Keratinocyte (primary cell): ENCODE results near the gene DNHD1.

Experiments
- EZH2 ChIP-seq: IDR thresholded peaks from one replicate; pipeline ENCODE4 v1.6.1; 2012; ENCODE audit warnings: inconsistent platforms, mild to moderate bottlenecking, low read length, moderate library complexity
- TF ChIP-seq, protein P1 (sequence below), 3 experiments: IDR thresholded peaks in 1 of 3; conservative IDR thresholded peaks in 1 of 3; optimal IDR thresholded peaks in 1 of 3; 2 replicates in 2 of 3; 3 replicates in 1 of 3; pipeline versions ENCODE3 to v1.5.1; 2011; ENCODE audit warnings: low read length in 3 of 3, mild to moderate bottlenecking in 3 of 3, moderate library complexity in 2 of 3, control low read depth in 1 of 3, inconsistent platforms in 1 of 3; ENCODE audit not compliant: insufficient read depth in 2 of 3; ENCODE audit errors: extremely low read depth in 1 of 3

DNA sequence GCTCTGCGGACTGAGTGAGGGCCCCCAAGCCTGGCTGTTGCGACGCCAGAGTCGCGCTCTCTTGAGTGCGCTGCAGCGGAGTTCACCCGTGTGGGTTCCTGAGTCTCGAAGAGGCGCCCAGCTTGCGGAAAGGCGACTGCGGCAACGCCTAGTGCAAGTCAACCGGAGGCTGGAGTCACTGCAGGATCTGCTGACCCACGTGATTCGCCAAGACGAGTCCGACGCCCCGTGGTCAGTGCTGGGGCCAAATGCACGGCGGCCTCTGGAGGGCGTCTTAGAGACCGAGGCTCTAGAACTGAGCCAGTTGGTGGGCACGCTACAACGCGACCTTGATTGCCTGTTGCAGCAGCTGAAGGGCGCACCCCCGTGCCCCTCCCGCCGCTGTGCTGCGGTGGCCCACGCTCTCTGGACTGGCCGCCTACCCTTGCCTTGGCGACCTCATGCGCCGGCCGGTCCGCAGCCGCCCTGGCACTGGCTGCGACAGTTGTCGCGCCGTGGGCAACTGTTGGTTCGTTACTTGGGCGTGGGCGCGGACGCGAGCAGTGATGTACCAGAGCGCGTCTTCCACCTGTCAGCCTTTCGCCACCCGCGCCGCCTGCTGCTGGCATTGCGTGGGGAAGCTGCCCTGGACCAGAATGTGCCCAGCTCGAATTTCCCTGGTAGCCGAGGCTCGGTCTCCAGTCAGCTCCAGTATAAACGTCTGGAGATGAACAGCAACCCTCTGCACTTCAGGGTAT is 73.8 kb downstream of the DNHD1 start:
- TF ChIP-seq, protein P1, sequence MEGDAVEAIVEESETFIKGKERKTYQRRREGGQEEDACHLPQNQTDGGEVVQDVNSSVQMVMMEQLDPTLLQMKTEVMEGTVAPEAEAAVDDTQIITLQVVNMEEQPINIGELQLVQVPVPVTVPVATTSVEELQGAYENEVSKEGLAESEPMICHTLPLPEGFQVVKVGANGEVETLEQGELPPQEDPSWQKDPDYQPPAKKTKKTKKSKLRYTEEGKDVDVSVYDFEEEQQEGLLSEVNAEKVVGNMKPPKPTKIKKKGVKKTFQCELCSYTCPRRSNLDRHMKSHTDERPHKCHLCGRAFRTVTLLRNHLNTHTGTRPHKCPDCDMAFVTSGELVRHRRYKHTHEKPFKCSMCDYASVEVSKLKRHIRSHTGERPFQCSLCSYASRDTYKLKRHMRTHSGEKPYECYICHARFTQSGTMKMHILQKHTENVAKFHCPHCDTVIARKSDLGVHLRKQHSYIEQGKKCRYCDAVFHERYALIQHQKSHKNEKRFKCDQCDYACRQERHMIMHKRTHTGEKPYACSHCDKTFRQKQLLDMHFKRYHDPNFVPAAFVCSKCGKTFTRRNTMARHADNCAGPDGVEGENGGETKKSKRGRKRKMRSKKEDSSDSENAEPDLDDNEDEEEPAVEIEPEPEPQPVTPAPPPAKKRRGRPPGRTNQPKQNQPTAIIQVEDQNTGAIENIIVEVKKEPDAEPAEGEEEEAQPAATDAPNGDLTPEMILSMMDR (optimal IDR thresholded peaks at IDR 0.05 in 1 of 3, IDR thresholded peaks at IDR 0.05 in 1 of 3, conservative IDR thresholded peaks at IDR 0.05 in 1 of 3; ENCODE audit: extremely low read depth in 1 of 3, insufficient read depth in 2 of 3, low read length in 3 of 3), result no peak
- TF ChIP-seq EZH2, result no peak
